ENCODE data around the gene KCNB1.
"Not testable (repeated sequence)": the region's sequence is repeated elsewhere in the genome, so short reads cannot be mapped to it uniquely, and the experiment has no call there.

The KCNB1 gene

DNA sequence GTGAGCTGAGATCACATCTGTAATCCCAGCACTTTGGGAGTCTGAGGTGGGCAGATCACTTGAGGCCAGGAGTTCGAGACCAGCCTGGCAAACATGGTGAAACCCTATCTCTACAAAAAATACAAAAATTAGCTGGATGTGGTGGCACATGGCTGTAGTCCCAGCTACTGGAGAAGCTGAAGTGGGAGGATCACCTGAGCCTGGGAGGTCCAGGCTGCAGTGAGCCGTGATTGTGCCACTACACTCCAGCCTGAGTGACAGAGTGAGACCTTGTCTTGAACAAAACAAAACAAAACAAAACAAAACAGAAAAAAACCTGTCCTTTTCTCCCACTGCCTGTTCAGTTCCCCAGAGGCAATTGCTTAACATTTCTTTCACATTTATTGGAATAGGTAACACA, 168.4 kb downstream of the KCNB1 start:
- DNase-seq = not testable (repeated sequence)

Data from Kasumi-1 (cell line).